GM12872 (cell line): ENCODE results near the gene PTPN4.

Experiments used
- TF ChIP-seq, protein P1 (sequence below): IDR thresholded peaks from 3 replicates; pipeline ENCODE4 v1.5.1; 2011; ENCODE audit warnings: low read depth, mild to moderate bottlenecking, low read length, moderate library complexity; ENCODE audit not compliant: insufficient read depth

Gene PTPN4

DNA sequence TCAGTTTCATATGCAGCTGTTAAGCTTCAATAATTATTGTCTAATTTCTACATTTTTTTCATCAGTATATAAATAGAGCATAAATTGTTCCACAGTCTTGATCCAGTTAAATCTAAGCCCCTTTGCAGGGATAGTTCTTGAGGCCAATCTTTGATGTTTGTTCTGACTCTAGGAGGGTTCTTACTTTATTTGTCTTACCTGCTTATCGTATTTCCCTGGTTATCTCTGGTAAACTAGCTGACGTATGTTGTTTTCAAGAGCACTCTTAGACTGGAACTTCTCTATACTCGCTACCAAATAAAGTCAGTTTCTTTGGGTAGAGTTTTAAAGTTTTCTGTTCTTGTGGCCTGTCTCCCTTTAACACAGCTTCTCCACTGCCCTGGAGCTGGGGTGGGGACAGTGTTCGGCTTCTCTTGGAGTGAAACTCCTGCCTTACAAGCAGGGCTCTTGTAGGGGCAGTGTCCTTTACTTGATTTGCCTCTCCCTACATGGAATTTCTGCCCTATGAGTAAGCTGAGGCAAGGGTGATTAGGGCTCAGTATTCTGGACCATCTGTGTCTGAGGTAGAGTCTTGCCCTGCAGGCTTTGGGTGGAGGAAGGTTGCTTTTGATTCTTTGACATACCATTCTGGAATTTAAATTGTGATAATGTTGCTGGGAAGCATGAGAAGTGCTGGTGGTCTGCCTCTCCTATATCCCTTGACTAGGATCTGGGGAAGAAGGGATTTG, 90.3 kb downstream of the PTPN4 start:
- TF ChIP-seq, protein P1, sequence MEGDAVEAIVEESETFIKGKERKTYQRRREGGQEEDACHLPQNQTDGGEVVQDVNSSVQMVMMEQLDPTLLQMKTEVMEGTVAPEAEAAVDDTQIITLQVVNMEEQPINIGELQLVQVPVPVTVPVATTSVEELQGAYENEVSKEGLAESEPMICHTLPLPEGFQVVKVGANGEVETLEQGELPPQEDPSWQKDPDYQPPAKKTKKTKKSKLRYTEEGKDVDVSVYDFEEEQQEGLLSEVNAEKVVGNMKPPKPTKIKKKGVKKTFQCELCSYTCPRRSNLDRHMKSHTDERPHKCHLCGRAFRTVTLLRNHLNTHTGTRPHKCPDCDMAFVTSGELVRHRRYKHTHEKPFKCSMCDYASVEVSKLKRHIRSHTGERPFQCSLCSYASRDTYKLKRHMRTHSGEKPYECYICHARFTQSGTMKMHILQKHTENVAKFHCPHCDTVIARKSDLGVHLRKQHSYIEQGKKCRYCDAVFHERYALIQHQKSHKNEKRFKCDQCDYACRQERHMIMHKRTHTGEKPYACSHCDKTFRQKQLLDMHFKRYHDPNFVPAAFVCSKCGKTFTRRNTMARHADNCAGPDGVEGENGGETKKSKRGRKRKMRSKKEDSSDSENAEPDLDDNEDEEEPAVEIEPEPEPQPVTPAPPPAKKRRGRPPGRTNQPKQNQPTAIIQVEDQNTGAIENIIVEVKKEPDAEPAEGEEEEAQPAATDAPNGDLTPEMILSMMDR, result no peak

GRCh38 chr2:119852214-119852613, 92.5 kb downstream of the PTPN4 start:
- TF ChIP-seq, protein P1, result no peak

- TF ChIP-seq, protein P1, result no peak
These were observed 94.2 kb downstream of the PTPN4 start for GRCh38 chr2:119853777-119854399.

DNA sequence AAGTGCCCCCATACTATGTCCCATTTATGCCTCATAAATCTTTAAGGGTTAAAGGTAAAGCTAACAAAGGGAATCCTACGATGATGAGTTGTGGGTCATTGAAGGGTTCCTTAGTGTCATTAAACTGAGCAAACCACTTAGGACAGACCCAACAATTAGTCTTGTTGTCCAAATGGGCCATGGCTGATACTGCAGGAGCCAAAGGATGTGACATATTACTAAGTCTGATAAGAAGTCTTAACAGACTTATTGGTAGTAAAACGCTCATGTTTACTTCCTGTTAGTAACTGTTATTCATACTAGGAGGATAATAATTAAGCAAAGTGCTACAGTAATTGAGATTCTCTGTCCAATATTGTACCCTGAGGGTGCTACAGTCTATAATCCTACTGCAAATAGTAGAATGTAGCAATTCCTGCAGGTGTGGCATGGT, 96.8 kb downstream of the PTPN4 start:
- TF ChIP-seq, protein P1, result no peak

- TF ChIP-seq, protein P1, result no peak
These were observed 98.0 kb downstream of the PTPN4 start for GRCh38 chr2:119857742-119858141.

DNA sequence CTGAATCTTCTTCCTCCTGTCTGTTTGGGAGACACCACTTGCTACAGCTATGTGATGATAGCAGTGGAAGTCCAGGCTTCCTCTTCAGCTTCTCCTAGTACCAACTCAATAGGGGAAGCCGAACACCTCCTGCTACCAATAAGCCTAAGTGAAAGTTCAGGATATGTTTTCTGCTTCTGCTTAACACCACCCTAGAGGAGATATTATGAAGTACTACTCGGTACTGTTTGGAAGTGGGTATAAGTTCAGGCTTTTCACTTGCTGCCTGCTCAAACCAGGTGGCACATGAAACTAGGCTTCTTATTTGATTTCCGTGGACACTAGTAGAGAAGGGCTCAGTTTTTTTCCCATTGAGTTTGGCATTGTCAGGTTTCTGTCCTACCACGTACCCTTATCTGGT, 99.8 kb downstream of the PTPN4 start:
- TF ChIP-seq, protein P1, result no peak

GRCh38 chr2:119860924-119861323, 101.2 kb downstream of the PTPN4 start:
- TF ChIP-seq, protein P1, result no peak
